Left lung (tissue), 10 donors: ENCODE measurements around the gene SND1. TPM values are rescaled to one million over a fixed set of nuclear protein-coding genes. Genes with fewer than 3 reads are reported as not detected.

Source experiments
- ATAC-seq: fragments of 200-7000 bp; cut with Tn5 transposase; one replicate; pipeline ENCODE4 v1.9.1; 2020; ENCODE audit warnings: moderate library complexity
- DNase-seq, 4 donors: peaks; one replicate each; pipeline ENCODE4 v3.0.0-alpha.2; 2013 to 2020
- H3K27ac ChIP-seq, 2 donors: fragments of 200-600 bp; sonication (generic) in 1 of 2; one replicate each; pipeline versions ENCODE4 v1.5.0 to v1.8.0; 2020 to 2021
- H3K27me3 ChIP-seq, 2 donors: fragments of 200-600 bp; sonication (generic) in 1 of 2; one replicate each; pipeline versions ENCODE4 v1.5.0 to v1.8.0; 2020 to 2021
- H3K36me3 ChIP-seq, 2 donors: fragments of 200-600 bp; sonication (generic) in 1 of 2; one replicate each; pipeline versions ENCODE4 v1.5.0 to v1.8.0; 2020 to 2021
- H3K4me1 ChIP-seq, 2 donors: fragments of 200-600 bp; one replicate each; pipeline ENCODE4 v1.8.0; 2021
- H3K4me3 ChIP-seq, 2 donors: fragments of 200-600 bp; sonication (generic) in 1 of 2; one replicate each; pipeline versions ENCODE4 v1.5.0 to v1.8.0; 2020 to 2021; ENCODE audit warnings: mild to moderate bottlenecking in 1 of 2
- H3K9me3 ChIP-seq, 2 donors: fragments of 200-600 bp; sonication (generic) in 1 of 2; one replicate each; pipeline versions ENCODE4 v1.5.0 to v1.8.0; 2020 to 2021
- intact Hi-C, 2 donors: fragments of 100-400 bp; cut with DNase I; formaldehyde crosslinking; loops; one replicate each; pipeline versions ENCODE4 v1.11.2 to v1.14.2; 2022
- polyA plus RNA-seq, 6 donors: library from polyadenylated mRNA; unstranded; fragments of 120-200 nt; gene quantifications; one replicate each; pipeline ENCODE4 v1.2.1, GENCODE V29; 2013; ENCODE audit not compliant: insufficient read length in 6 of 6
- total RNA-seq, 2 donors: library from RNA; stranded (reverse); fragmentation: NEBNext Ultra II Directional; extraction: Animal tissue kit (Norgen Biotek cat#: 25700); gene quantifications; one replicate each; pipeline ENCODE4 v1.2.1, GENCODE V29; 2021
- TF ChIP-seq, protein P1 (sequence below), 2 donors: fragments of 200-600 bp; sonication (generic) in 1 of 2; IDR thresholded peaks; one replicate each; pipeline versions ENCODE4 v1.5.0 to v1.8.0; 2021; ENCODE audit warnings: antibody characterized with exemption in 2 of 2
- donor health status: DM: no; HTN: yes; CAD: no.
- donor health status: DM: no; HTN: no; CAD: no.

The SND1 gene
- total and polyA plus RNA-seq, 8 donors = 141 to 229 (median 156) TPM

DNA sequence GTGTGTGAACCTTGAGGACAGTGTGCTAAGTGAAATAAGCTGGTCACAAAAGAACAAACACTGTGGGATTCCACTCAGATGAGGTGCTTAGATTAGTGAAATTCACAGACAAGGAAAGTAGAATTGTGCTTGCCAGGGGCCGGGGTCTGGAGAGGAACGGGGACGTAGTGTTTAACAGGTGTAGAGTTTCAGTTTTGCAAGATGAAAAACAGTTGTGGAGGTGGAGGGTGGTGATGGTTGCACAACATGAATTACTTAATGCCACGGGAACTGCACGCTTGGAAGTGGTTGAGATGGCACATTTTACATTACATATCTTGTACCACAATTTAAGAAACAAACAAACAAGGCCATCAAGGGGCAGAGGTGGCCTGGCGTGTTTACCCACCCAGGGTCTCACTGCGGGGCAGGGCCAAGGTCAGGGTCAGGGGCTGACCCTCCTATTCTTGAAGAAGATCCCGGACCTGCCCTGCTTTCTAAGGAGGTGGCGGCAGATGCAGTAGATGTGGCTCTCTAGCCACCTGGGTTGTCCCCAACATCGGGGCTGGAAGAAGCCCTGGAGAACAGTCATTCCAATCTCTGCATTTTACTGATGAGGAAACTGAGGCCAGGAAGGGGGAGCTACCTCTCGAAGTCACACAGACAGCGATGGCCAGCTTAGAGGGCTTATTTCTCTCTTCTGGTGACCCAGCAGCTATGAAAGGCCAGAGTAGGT is 470.7 kb downstream of the SND1 start:
- Histone ChIP-seq H3K4me3 (no peak overlapping the region), H3K36me3 (no peaks in the 10 kb centered on the region), H3K4me1 (peaks cover 0 to 22% of the 10 kb centered on the region in 2 donors), H3K27me3 (no peaks in the 10 kb centered on the region), H3K27ac (peak overlapping the region in 1 of 2 donors; percentile 13), H3K9me3 (no peaks in the 10 kb centered on the region)
- TF ChIP-seq, protein P1, sequence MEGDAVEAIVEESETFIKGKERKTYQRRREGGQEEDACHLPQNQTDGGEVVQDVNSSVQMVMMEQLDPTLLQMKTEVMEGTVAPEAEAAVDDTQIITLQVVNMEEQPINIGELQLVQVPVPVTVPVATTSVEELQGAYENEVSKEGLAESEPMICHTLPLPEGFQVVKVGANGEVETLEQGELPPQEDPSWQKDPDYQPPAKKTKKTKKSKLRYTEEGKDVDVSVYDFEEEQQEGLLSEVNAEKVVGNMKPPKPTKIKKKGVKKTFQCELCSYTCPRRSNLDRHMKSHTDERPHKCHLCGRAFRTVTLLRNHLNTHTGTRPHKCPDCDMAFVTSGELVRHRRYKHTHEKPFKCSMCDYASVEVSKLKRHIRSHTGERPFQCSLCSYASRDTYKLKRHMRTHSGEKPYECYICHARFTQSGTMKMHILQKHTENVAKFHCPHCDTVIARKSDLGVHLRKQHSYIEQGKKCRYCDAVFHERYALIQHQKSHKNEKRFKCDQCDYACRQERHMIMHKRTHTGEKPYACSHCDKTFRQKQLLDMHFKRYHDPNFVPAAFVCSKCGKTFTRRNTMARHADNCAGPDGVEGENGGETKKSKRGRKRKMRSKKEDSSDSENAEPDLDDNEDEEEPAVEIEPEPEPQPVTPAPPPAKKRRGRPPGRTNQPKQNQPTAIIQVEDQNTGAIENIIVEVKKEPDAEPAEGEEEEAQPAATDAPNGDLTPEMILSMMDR (IDR thresholded peaks at IDR 0.05) = no peak
- intact Hi-C loops = no loop called here
- DNase-seq = no peak
- ATAC-seq = peak; percentile 56

DNA sequence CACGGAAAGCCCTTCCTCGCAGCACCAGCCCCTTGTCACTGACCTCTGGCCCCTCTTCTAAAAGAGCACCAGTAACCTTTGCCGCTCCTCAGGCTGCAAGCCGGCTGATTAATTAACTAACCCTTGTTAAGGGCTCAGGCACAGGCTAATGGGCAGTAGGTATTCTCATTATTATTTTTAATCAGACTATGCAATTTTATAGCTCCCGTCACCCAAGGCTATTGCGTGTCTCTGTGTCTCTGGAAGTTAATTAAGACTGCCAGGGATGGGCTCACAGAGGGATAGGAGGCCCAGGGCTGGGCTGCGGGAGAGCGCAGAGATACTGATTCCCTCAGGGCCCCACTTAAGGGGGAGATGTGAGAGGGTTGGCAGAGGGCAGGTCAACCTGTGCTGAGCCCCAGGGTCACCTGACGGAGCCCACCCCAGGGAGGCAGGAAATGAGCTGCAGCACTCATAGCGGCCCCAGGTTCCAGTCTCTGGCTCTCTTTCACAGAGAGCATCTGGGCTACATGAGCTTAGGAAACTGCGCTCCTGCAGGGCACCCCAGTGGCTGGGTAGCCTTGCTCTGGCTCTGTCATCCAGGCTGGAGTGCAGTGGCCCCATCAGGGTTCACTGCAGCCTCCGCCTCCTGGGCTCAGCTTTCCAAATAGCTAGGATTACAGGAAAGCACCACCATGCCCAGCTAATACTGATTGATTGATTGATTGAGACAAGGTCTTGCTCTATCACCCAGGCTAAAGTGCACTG is 471.5 kb downstream of the SND1 start:
- peaks cover 0 to 22% of the 10 kb centered on the region in 2 donors for H3K4me1 ChIP-seq

DNA sequence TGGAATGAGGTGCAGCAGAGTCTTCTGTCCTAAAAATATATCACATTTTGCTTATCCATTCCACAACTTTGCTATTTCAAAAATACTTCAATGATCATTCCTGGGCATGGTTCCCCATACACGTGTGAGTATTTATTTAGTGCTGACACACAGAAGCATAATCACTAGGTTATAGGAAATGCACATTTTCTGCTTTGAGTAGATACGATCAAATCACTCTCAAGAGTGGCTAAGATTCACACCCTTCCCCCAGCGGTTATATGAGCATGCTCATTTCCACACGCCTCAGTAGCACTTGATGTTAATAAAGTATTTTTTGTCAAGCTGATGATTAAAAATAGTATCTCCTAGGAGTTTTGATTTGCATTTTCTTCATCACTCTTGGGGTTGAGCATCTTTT is 472.8 kb downstream of the SND1 start:
- Histone ChIP-seq H3K9me3 (no peaks in the 10 kb centered on the region), H3K4me1 (peaks cover 0 to 22% of the 10 kb centered on the region in 2 donors), H3K36me3 (no peaks in the 10 kb centered on the region), H3K27me3 (peaks cover 0 to 2% of the 10 kb centered on the region in 2 donors), H3K4me3 (no peak overlapping the region), H3K27ac (no peak overlapping the region)
- TF ChIP-seq, protein P1 (IDR thresholded peaks at IDR 0.05) = no peak
- intact Hi-C loops = no loop called here
- ATAC-seq = no peak
- no peak for DNase-seq

More for the DNA sequence above, 471.5 kb downstream of the SND1 start:
- ATAC-seq (no peak), DNase-seq (no peak)
- Histone ChIP-seq H3K27ac (no peak overlapping the region), H3K27me3 (no peaks in the 10 kb centered on the region), H3K36me3 (no peaks in the 10 kb centered on the region), H3K9me3 (no peaks in the 10 kb centered on the region), H3K4me3 (no peak overlapping the region)
- intact Hi-C loops = no loop called here
- TF ChIP-seq, protein P1 (IDR thresholded peaks at IDR 0.05) = no peak

DNA sequence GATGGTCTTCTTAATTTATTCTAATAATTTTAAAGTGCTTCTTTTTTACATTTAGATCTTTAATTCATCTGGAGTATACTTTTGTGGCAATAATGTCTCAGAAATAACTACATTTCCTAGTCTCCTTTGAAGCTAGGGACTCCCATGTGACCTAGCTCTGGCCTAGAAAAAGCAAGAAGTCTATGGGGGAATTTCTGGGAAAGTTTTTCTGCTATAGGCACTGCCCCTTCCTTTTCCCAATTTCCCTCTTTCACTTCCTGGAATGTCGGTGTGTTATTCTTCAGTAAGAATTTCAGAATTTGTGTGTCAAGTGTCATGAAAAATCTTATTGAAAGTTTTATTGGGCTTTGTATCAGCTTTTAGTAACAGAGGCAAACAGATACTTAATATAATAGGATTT is 473.8 kb downstream of the SND1 start:
- no peak for DNase-seq
- peaks cover 0 to 2% of the 10 kb centered on the region in 2 donors for H3K27me3 ChIP-seq
- H3K4me1 ChIP-seq = peaks cover 0 to 22% of the 10 kb centered on the region in 2 donors
- no peaks in the 10 kb centered on the region for H3K9me3 ChIP-seq
- intact Hi-C loops = no loop called here
- H3K4me3 ChIP-seq = no peak overlapping the region
- H3K36me3 ChIP-seq = no peaks in the 10 kb centered on the region
- no peak overlapping the region for H3K27ac ChIP-seq
- TF ChIP-seq, protein P1 (IDR thresholded peaks at IDR 0.05) = no peak
- ATAC-seq = no peak

DNA sequence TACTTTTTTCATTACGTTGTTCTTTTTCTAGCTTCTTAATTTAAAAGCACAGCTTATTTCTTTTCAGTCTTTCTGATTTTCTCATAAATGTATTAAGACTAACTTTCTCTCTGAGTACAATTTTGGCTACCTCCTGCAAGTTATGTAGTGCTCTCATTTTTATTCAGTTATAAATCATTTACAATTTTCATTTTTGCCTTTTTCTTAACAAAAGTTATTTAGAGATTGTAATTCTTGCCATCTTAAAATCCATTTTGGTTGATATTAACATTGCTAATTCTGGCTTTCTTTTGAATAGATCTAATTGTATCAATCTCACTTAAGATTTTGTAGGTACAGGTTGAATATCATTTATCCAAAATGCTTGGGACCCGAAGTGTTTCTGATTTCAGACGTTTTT is 476.4 kb downstream of the SND1 start:
- ATAC-seq = no peak
- DNase-seq = no peak
- Histone ChIP-seq H3K36me3 (no peaks in the 10 kb centered on the region), H3K9me3 (no peaks in the 10 kb centered on the region), H3K27ac (no peak overlapping the region), H3K4me1 (peaks cover 0 to 2% of the 10 kb centered on the region in 2 donors), H3K4me3 (no peak overlapping the region), H3K27me3 (peaks cover 2 to 13% of the 10 kb centered on the region in 2 donors)
- TF ChIP-seq, protein P1 (IDR thresholded peaks at IDR 0.05) = no peak
- intact Hi-C loops = no loop called here
